Retinal pigment epithelial cell (primary cell): ENCODE results near the gene BBS1.
A peak's percentile ranks its signal among the peaks of the same experiment; 100 is the strongest.

Experiments
- DNase-seq: peaks from one replicate; pipeline ENCODE4 v3.0.0-alpha.2; 2010; ENCODE audit warnings: low read depth
- H3K4me3 ChIP-seq: 2 replicates; pipeline ENCODE4 v1.5.1; 2011; ENCODE audit warnings: mild to moderate bottlenecking, low read length, control low read depth, moderate library complexity
- CTCF ChIP-seq: conservative IDR thresholded peaks from 2 replicates; pipeline ENCODE4 v1.5.1; 2011; ENCODE audit warnings: low read depth, low read length, control low read depth, inconsistent platforms

BBS1 gene

DNA sequence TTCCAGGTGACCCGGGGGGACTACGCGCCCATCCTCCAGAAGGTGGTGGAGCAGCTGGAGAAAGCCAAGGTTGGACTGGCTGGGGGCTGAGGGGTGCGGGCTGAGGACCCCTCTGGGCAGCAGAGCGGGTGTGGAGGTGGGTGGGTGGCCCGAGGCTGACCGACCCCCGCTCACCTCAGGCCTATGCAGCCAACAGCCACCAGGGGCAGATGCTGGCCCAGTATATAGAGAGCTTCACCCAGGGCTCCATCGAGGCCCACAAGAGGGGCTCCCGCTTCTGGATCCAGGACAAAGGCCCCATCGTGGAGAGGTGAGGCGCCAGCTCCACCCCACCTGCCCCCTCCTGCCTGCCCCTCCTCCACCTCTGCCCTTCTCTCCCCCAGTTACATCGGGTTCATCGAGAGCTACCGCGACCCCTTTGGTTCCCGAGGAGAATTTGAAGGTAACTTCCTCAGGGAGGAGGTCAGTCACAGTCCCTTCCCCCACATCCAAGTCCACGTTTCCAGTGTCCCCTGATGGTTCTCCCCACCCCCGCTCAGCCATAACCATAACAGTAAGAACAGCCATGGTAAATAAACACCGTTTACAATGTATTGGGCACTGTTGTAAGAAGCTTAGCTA is 19.0 kb upstream of the BBS1 start:
- no peak overlapping the region for H3K4me3 ChIP-seq
- TF ChIP-seq CTCF, result peak; percentile 55
- no peak for DNase-seq

GRCh38 chr11:66492161-66492865 is 18.1 kb upstream of the BBS1 start:
- DNase-seq, result no peak
- no peak for TF ChIP-seq CTCF
- no peak overlapping the region for H3K4me3 ChIP-seq

DNA sequence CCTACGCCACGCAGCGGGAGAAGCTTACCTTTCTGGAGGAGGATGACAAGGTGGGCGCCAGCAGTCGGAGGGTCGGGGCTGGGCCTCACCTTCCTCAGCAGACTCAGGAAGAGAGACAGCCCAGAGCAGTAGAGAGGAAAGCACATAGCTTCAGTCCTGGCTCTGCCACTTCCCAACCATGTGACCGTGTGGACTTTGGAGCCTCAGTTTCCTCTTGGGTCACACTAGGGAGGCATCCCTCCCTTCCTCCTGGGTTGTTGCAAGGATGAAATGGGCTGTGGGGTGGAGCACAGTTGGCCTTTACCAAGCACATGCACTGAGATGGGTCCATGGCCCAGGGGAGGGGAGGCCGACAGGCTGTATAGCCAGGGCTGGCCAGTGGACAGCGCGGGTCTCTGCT is 17.3 kb upstream of the BBS1 start:
- TF ChIP-seq CTCF, result no peak

DNA sequence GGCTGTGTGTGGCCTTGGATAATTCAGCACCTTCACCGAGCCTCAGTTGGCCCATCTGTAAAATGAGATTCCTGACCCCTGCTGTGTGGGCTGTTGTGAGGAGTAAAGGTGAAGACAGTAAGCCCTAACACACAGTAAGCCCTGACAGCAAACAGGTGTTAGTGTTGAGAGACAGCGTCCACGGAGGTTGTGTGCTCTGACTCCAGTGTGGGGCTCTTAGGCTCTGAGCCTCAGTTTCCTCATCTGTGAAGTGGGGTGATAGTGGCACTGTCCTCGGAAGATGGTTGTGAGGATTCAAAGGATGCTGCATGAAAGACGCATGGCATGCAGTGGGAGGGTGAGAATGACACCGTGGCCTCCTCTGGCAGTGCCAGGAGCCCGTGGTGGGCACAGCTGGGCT is 16.0 kb upstream of the BBS1 start:
- no peak for DNase-seq
- no peak for TF ChIP-seq CTCF
- no peak overlapping the region for H3K4me3 ChIP-seq

More for the DNA sequence above, 17.3 kb upstream of the BBS1 start:
- no peak for DNase-seq
- no peak overlapping the region for H3K4me3 ChIP-seq

DNA sequence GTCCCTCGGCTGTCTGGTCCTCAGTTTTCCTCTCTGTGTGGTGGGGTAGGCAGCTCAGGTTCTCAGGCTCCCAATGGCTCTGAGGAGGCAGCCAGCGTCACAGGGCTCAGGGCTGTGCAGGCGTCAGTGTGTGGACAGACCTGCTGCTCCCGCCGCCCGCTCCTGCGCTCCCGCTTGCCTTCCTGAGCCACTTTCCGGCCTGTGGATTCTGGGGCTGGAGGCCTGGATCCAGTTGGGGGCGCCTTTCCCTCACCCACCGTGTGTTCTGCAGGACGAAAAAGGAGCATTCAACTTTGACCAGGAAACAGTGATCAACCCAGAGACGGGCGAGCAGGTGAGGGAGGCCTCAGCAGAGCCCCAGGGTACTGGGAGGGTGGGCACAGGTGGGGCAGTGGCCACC is 15.5 kb upstream of the BBS1 start:
- no peak overlapping the region for H3K4me3 ChIP-seq
- DNase-seq, result no peak
- no peak for TF ChIP-seq CTCF

- DNase-seq, result no peak
- no peak overlapping the region for H3K4me3 ChIP-seq
- peak; percentile 45 for TF ChIP-seq CTCF
Observed at GRCh38 chr11:66495401-66495854, 15.0 kb upstream of the BBS1 start.

GRCh38 chr11:66497206-66497605 is 13.2 kb upstream of the BBS1 start:
- H3K4me3 ChIP-seq, result no peak overlapping the region
- no peak for TF ChIP-seq CTCF
- no peak for DNase-seq
